Thoracic aorta (tissue), 2 donors: Measurements from ENCODE around the gene TAB2. TPM values are rescaled to one million over a fixed set of nuclear protein-coding genes. Genes with fewer than 3 reads are reported as not detected.

Source experiments
- ATAC-seq: fragments of 150-250 bp; one replicate; pipeline ENCODE4 v1.8.0; 2017; ENCODE audit warnings: low read depth; ENCODE audit not compliant: insufficient number of reproducible peaks, low FRiP score
- DNase-seq: peaks from one replicate; pipeline ENCODE4 v3.0.0-alpha.2; 2020; ENCODE audit warnings: low spot score
- H3K27ac ChIP-seq, 2 donors: fragments of 200-600 bp; sonication (generic); 1 replicate in 1 of 2; 2 replicates in 1 of 2; pipeline ENCODE4 v1.5.1; 2016; ENCODE audit warnings: mild to moderate bottlenecking in 2 of 2, moderate library complexity in 2 of 2
- H3K27me3 ChIP-seq: fragments of 200-600 bp; sonication (generic); replicated peaks from 2 replicates; pipeline ENCODE4 v1.6.0; 2016; ENCODE audit warnings: mild to moderate bottlenecking; ENCODE audit not compliant: insufficient read depth
- H3K36me3 ChIP-seq: fragments of 200-600 bp; sonication (generic); one replicate; pipeline ENCODE4 v1.5.1; 2016
- H3K4me1 ChIP-seq, 2 donors: fragments of 200-600 bp; sonication (generic); 1 replicate in 1 of 2; 2 replicates in 1 of 2; pipeline versions ENCODE4 v1.5.1 to v1.6.0; 2016; ENCODE audit warnings: low read depth in 2 of 2, mild to moderate bottlenecking in 1 of 2; ENCODE audit not compliant: control insufficient read depth in 1 of 2
- H3K4me3 ChIP-seq: fragments of 200-600 bp; sonication (generic); 2 replicates; pipeline ENCODE4 v1.5.1; 2016; ENCODE audit warnings: mild to moderate bottlenecking
- H3K9me3 ChIP-seq: fragments of 200-600 bp; sonication (generic); 2 replicates; pipeline ENCODE4 v1.5.1; 2016
- CTCF ChIP-seq: fragments of 200-600 bp; sonication (generic); IDR thresholded peaks from one replicate; pipeline ENCODE4 v1.5.1; 2019; ENCODE audit warnings: antibody characterized with exemption
- total RNA-seq, 2 donors: library from RNA; depleted of rRNA; stranded (reverse); fragments of >200 nt; gene quantifications; one replicate each; pipeline versions ENCODE4 v1.1.0 to v1.2.3, GENCODE V29; 2016

TAB2 gene
- total RNA-seq, 2 donors from 2014 or later: 56.0 to 61.7 TPM

- Histone ChIP-seq H3K27me3 (no peaks in the 10 kb centered on the region), H3K27ac (no peak overlapping the region), H3K4me3 (no peak overlapping the region), H3K4me1 (no peaks in the 10 kb centered on the region), H3K9me3 (no peaks in the 10 kb centered on the region), H3K36me3 (peaks cover 7% of the 10 kb centered on the region)
- DNase-seq (no peak), ATAC-seq (no peak)
- no peak for TF ChIP-seq CTCF
Observed at GRCh38 chr6:149414009-149414408, 96.5 kb downstream of the TAB2 start.

- H3K36me3 ChIP-seq: peaks cover 3% of the 10 kb centered on the region
- H3K4me1 ChIP-seq: no peaks in the 10 kb centered on the region
- no peak for ATAC-seq
- H3K27ac ChIP-seq: no peak overlapping the region
- H3K4me3 ChIP-seq: no peak overlapping the region
- H3K27me3 ChIP-seq: no peaks in the 10 kb centered on the region
- H3K9me3 ChIP-seq: no peaks in the 10 kb centered on the region
- no peak for DNase-seq
- TF ChIP-seq CTCF: no peak
Observed at GRCh38 chr6:149414821-149415220, 97.3 kb downstream of the TAB2 start.

- H3K4me3 ChIP-seq: no peak overlapping the region
- H3K27ac ChIP-seq: no peak overlapping the region
- TF ChIP-seq CTCF: no peak
- H3K9me3 ChIP-seq: no peaks in the 10 kb centered on the region
- peaks cover 6 to 11% of the 10 kb centered on the region in 2 donors for H3K4me1 ChIP-seq
- no peaks in the 10 kb centered on the region for H3K27me3 ChIP-seq
- H3K36me3 ChIP-seq: no peaks in the 10 kb centered on the region
- ATAC-seq (no peak), DNase-seq (no peak)
Observed at GRCh38 chr6:149419696-149420404, 102.3 kb downstream of the TAB2 start.

GRCh38 chr6:149421132-149421531 is 103.6 kb downstream of the TAB2 start:
- TF ChIP-seq CTCF: no peak
- no peak overlapping the region for H3K27ac ChIP-seq
- ATAC-seq: no peak

GRCh38 chr6:149422581-149422980 is 105.1 kb downstream of the TAB2 start:
- H3K4me1 ChIP-seq: peaks cover 6 to 11% of the 10 kb centered on the region in 2 donors
- H3K27ac ChIP-seq: no peak overlapping the region
- H3K36me3 ChIP-seq: no peaks in the 10 kb centered on the region
- no peak for TF ChIP-seq CTCF
- no peak for ATAC-seq
- DNase-seq: no peak
- H3K9me3 ChIP-seq: no peaks in the 10 kb centered on the region
- H3K4me3 ChIP-seq: no peak overlapping the region
- H3K27me3 ChIP-seq: no peaks in the 10 kb centered on the region

More at GRCh38 chr6:149421132-149421531, 103.6 kb downstream of the TAB2 start:
- Histone ChIP-seq H3K27me3 (no peaks in the 10 kb centered on the region), H3K4me3 (no peak overlapping the region), H3K36me3 (no peaks in the 10 kb centered on the region), H3K9me3 (no peaks in the 10 kb centered on the region), H3K4me1 (peaks cover 6 to 11% of the 10 kb centered on the region in 2 donors)
- no peak for DNase-seq
